HL-60/S4 (cell line): Measurements from ENCODE around the gene PTPN14.

Experiments
- in situ Hi-C: fragments of 300-500 bp; cut with MboI; formaldehyde crosslinking; loops from 2 replicates; pipeline ENCODE4 v1.14.3; 2022; ENCODE audit warnings: low sequenced_read_pairs

The PTPN14 gene

DNA sequence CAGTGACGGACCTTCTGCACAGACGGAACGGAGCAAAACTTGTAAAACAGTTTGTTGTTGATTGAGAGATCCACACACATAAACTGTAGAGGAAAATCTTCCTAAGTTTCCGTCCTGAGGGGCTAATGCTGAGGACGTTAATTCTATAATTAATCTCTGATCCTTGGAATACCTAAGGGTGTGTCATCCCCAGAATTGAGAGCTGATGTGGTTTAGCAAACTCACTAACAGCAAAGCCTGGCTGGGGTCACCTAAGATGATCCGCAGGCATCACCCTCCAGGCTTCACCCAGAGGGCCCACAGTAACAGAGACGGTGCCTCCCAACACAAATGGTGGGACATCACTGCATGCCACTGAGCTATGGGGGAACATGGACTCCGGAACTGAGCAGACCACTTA, 172.9 kb downstream of the PTPN14 start:
- in situ Hi-C loops, result no loop called here

DNA sequence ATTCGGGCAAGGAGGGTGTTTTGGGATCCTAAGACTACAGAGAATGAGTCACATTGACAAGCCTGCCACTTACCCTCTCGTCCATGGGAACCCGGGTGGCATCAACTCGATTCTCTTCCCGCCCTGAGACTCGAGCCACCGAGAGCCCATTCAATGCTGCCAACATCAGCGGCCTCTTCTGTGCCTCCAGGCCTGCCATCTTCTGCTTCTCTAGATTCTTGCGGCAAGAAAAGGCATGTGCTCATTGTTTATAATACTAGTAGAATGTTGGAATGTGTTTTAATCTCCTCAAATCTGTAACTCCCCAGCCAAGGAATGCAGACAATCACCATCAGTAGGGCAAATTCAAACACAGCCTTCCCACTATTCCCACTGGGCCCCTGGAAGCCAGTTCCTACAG, 173.5 kb downstream of the PTPN14 start:
- in situ Hi-C loops, result no loop called here

DNA sequence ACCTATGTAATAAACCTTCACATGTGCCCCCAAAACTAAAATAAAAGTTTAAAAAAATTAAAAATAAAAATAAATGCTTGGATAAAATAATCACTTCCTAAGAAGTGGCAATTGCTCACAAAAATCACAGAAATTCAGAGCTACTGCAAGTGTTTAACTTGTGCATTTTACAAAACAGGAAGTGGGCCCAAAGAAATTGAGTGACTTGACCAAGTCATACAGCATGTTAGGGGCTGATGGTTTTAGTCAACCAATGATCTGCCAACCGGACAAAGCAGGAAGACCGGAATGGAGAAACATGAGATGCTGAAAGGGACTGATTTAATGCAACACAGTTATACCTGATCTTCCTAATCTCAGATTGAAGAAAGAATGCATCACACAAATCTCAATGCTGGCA, 173.9 kb downstream of the PTPN14 start:
- in situ Hi-C loops, result no loop called here

DNA sequence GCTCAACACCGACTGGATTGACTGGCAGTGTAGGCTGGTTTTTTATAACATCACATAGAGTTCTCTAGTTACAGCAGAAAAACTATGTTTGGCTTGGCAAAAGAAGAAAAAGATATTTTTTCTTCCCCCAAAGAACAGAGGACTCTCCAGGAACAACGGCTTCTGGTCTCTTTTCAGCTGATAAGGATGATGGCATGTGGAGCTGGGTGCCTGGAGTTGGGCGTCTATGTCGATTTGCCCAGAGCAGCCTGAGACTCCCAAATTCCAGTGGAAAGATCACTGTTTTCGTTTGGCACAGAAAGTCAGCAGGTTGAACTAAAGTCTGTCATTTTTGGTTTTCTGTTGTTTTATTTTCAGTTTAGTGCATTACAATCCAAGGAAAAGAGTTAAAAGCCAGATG, 179.3 kb downstream of the PTPN14 start:
- in situ Hi-C loops, result no loop called here

DNA sequence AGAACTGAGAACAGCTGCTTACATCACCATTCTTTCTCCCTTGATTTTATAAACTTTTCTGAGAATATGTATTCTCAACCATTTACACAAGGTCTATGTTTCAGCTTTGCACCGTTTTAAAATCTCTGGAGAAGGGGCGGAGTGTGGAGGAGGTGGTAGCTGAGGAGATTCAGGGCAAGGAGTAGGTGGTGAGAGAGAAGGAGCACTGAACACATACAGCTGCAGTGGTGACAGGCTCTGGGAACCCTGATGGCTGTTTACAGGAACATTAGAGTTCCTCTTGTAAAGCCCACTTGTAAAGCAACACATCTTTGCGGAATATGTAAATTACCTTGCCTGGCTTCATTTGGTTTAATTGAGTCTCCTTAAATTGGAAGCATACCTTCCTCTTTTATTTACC, 180.8 kb downstream of the PTPN14 start:
- in situ Hi-C loops, result no loop called here

DNA sequence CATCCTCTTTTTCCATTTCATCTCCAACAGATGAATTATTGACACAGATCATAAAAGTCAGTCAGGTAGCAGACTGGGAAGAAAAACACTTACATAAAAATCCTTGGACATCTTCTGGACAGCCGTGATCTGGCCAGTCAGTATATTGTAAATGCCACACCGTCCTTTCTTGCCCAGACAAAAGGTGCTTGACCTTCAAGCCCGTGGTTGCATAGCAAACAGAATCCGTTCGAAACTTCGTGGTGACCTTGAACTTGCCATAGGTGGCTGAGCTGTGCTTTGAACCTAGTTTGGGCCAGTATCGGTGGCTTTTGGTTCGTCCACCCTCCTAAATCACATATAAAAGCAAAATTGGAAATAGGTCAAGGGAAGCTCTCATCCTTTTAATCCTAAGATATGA, 182.0 kb downstream of the PTPN14 start:
- in situ Hi-C loops, result no loop called here

DNA sequence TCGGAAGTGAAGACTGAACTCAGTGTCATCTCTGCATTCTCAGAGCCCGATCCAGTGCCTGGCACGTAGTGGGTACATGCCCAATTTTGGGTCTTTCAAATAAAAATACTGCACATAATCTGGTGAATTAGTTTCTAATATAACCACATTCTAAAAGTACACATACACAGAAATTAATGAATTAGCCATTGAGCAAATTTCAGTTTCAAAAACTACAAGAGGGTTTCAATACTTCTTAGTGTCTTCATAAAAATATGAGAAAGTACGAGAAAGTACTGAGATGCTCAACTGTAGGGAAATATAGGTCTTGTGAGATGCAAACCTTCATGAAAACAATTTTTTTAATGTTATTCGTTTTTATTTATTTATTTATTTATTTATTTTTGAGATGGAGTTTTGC, 183.6 kb downstream of the PTPN14 start:
- in situ Hi-C loops, result no loop called here

DNA sequence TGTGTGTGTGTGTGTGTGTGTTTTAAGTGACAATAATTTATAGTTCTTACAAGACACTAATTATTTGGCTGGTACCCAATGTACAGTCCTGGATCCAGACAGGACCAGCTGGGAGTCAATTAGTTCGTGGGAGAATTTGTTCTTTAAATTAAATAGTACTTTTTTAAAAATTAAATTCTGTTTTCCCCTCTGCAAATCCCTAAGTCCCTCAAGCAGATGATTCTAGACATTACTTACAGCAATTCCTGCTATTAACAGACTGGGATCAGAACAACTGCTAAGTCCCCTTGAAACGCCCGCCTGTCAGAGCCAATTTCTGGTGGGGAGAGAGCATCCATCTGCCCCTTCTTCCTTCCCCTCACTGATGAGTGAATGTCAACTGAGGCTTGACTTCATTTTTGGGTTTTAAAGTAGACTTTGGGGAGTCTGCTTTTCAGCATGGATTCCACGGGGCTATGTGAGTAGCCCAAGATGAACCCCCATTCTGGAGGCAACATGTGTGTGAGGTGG, 186.6 kb downstream of the PTPN14 start:
- in situ Hi-C loops, result no loop called here

DNA sequence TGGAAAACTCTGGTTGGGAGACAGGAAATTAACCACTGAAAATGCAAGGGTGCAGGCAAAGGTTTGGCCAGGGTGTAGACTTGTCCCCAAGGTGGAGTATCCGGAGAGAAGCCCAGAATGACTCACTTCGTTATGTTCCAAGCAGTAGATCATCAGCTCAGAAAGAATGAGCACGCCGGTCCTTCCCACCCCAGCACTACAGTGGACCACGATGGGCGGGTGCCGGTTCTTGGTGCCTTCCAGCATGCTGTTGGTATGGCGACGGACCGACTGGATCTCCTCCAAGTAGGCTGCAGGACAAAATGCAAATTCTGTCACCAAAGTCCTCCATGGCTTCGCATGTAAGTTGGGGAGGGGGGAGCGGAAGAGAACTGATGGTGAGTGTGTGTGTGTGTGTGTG, 187.0 kb downstream of the PTPN14 start:
- in situ Hi-C loops, result no loop called here

DNA sequence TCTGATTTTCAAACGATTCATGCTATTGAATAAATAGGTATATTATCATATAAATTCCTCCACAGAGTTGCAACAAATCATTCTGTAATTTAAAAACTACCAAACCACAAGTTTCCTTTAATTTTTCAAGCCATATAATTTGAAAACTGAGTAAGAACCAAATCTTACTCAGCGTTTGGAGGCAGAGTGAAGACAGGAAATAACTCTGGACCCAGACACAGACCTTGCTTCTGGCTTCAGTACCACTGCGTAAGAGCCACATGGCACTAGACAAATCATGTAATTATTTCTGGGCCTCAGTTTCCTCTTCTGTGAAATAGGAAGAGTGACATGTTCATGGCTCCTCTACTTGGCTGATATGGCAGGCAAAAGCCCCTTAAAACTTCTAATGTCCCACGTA, 188.0 kb downstream of the PTPN14 start:
- in situ Hi-C loops, result no loop called here

DNA sequence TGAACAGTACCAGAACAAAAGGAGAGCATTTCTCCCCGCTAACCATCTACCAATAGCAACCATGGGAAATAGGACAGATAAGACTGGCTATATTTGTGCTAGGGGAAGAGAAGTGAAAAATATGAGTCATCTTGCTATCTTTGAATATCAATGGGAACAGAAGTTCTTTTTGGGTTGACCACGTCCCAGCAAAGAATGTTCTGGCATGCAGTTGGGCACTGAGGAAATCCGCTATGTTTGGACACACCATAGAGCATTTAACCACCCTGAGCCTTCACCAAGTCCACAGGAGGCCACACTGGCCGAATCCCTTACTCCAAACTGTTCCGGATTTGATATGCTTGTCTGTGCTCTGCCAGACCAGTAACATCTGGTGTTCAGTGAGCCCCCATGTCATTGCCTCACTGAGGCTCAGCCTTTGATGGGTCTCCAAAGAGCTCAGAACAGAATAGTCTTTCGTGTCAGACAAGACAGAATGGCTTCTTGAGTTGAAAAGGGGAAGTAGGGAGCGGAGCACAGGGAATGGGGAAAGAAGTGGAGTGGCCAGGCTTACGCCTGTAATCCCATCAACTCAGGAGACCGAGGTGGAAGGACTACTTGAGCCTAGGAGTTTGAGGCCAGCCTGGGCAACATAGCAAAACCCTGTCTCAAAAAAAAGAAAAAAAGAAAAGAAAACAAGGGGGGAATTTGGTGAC, 189.1 kb downstream of the PTPN14 start:
- in situ Hi-C loops, result no loop called here

DNA sequence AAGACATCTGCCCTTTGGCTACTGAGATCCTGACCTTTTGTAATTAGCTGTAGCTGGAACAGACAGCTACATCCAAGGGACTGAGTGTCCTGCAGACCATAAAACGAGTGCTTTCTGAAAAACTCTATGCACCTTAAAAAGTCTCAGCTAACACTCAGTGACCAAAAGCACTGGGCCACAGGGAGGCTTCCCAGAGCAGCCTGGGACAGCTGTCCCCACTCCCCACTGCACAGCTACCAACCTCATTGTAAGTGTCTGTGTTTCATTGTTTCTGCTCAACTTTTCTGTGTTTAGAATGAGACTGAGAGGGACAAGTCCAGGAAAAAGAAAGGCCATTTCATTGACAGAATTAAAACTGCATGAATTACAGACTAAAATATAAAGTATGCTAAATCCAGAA, 189.8 kb downstream of the PTPN14 start:
- in situ Hi-C loops, result no loop called here

DNA sequence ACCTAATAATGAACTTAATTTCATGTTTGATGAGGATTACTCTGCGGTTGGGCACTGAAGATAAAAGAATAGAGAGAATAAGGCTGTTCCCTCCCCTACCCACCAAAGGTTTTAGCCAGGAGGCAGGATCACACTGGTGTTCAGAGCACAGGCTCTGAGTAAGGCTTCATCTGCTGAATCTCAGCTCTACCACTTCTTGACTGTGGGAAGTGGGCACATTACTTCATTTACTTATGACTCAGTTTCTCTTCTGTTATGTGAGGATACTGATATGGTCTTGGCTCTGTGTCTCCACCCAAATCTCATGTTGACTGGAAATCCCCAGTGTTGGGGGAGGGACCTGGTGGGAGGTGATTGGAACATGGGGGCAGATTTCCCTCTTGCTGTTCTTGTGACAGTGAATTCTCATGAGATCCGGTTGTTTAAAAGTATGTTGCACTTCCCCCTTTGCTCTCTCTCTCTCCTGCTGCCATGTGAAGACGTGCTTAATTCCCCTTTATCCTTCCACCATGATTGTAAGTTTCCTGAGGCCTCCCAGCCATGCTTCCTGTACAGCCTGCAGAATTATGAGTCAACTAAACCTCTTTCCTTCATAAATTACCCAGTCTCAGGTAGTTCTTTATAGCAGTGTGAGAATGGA, 190.8 kb downstream of the PTPN14 start:
- in situ Hi-C loops, result no loop called here

DNA sequence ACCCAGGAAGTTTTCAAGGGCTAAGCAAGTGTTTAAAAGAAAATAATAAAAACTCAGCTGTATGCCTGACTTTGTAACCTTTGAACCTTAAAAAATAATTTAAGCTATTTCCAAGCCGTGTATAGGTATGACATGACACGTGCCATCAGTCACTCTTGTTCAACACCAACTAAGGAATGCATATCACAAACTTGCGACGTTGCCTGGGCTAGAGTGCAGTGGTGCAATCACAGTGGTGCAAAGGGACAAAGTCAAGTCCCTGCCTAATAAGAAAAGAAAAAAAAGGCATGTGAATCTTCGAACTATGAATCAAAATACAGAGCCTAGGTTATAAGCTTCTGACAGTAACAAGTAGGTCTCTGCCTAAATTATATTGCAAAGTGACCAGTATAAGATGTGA, 191.3 kb downstream of the PTPN14 start:
- in situ Hi-C loops, result no loop called here

DNA sequence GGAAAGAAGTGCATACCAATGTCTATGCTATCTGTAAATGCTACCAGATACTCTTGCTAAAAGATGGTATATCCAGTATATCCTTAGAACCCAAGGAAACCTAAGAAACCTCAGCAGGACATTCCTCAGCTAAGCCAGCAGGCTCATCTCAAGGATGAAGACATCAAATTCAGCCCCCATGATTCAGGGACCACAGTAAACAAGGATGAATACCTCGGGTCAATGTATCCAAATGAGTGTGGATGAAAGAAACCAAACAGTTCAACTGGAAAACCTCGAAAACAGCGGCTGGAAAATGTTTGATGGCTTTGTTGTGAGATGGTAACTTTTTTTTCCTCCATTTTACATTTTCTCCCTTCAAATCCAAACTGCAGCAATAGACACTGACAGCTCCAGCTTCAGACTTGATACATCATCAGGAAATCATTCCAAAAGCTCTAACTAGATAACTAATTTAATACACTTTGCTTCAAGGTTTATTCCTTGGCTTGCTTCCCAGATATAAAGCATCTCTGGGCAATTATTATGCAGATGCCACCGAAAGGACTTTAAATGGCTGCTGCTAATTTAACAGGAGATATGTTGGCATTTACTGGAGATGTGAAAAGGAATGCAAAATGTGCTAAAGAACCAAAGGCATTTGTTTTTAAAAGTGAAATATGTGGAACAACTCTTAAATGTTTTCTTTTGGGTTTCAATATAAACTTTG, 196.8 kb downstream of the PTPN14 start:
- in situ Hi-C loops, result no loop called here

DNA sequence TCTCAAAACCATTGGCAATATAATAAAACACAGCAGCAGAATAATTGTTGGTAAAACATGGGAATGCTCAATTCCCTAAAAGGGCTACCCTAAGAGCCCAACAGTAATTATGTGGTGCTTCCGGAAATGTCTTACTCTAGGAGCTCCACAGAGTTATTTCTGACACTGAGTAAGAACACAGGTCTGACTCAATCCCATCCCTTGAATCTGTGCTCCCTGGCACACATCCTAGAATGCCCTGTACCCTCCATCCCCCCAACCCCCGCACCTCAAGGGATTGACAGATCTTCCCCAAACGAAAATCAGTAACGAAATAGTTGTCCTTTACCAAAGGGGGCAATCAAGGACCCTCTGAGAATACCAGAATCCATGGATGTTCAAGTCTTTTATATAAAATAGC, 198.6 kb downstream of the PTPN14 start:
- in situ Hi-C loops, result no loop called here

DNA sequence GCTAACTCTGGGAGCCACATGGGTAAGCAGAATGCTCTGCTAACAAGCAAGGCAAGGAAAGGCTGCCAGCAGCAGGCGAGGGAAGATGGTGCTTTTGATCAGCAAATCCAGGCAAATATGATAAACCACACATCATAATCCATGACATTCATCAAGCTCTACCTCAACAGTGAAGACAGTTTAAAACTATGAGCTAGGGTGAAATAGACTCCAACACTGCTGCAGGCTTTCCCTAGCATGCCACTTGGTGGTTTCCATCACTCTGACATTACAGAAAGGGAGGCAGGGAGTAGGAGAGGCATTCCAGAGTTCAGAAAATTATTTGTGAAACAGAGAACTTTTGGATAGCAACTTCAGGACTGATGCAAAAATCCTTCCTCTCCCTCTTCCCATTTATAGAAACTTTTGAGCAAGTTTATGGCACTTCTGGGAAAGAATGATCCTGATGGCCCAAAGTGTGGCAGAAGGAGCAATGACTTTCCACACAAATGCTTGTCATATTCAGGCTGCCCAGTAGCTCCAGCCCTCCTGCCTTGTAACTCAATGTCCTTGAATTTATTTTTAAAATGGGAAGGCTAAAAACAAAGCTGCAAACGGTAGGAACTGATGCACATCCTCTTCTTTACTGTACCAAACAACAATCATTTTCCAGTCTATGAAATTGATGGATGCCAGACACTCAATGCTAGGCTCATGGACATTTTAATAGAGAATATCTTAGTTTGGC, 199.7 kb downstream of the PTPN14 start:
- in situ Hi-C loops, result no loop called here

DNA sequence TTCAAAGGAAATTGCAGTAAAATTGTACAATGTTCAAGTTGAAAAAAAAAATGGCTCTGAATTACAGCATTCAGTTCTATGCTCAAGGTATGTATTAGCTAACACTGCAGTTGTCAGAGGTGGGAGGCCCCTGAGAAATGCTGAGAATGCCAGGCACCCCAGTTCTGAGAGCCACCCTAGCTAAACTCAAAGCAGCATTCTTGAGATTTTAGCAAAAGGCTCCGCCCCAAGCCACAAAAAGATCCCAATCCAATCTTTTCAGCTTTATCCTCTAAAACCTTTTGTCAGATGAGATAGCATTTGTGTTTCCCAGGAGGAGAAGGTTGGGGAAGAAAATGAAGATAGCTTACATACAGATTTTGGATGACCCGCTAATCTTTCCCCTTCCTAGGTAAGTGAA, 201.6 kb downstream of the PTPN14 start:
- in situ Hi-C loops, result no loop called here

DNA sequence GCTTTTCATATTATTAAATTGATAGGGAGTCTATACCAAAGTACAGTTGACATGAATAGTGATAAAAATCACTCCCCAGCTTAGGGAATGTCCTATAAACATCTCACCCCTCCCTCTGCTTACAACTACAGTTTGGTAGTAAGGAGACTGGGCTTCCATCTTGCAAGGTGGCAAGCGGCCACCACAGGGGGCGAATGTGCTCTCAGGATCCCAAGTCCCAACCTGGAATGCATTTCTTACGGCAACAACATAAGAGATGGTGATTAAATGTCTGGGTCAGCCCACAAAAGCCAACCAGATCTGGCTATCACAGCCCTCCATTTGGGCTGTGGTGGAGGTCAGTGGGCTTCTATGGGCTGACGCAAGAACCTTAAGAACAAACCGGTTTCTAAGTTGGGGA, 202.4 kb downstream of the PTPN14 start:
- in situ Hi-C loops, result no loop called here

DNA sequence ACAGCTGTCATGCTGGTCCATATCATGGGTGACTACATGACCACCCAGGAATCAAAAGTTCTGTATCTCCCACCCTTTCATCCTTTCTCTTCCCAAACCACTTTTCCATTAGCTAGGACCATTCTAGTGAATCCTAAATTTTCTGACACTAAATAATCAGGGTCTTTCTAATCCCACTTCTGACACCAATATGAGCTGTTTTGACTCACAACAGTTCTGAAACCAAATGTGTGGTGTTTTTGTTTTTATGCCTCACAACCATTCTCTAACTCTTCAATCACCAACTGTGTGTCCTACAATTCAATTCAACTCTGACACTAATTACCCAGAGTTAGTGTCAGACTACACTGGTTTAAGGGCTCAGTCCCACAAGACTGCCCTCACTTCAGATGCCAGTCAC, 206.5 kb downstream of the PTPN14 start:
- in situ Hi-C loops, result no loop called here

DNA sequence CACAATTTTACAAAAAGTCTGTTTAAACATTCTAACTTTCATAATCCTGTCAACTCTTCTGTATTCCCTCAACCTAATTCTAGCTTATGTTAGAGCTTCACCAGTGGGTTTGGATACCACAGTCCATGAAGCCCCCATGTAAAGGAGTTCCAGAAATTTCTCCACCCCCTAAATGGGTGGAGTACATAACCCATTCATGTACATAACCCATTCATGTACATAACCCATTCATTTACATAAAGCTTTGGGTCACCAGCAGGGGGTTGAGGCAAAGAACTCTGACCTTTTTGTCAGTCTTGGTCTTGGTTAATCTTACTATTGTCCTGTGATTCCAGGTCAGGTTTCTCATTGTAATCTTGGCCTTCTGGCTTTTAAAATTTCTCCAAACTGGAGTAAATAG, 208.9 kb downstream of the PTPN14 start:
- in situ Hi-C loops, result no loop called here

DNA sequence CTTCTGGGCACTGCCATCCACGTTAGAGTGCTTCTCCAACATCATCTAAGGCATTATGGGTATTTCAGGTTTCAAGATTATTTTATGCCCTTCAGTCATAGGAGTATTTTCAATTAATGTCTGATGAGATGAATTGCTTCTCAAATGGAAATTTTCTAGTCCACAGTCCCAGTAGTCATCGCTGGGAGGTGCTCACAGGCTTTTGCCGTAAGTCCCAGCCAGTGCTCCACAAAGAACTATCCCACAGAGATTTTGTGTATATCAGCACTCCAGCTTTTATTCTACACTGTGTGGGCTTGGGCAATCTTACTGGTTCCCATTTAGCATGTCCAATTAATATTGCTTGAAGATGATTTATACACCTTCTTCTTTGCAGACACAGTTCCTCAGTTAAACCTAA, 209.5 kb downstream of the PTPN14 start:
- in situ Hi-C loops, result no loop called here
